DND-41 (cell line): ENCODE data around the gene PCNT.

Source experiments
- CTCF ChIP-seq: IDR thresholded peaks from 2 replicates; pipeline ENCODE4 v1.5.1; 2012; ENCODE audit warnings: borderline replicate concordance, low read length, moderate library complexity, mild to moderate bottlenecking; ENCODE audit not compliant: poor library complexity, severe bottlenecking; ENCODE audit errors: extremely low read depth
- EZH2 ChIP-seq: IDR thresholded peaks from 3 replicates; pipeline ENCODE4 v1.6.1; 2012; ENCODE audit warnings: borderline replicate concordance, low read depth, mild to moderate bottlenecking, moderate library complexity, low read length, inconsistent platforms; ENCODE audit not compliant: severe bottlenecking

- TF ChIP-seq EZH2 (no peak), CTCF (no peak)
Observed at GRCh38 chr21:46392921-46393320, 69.0 kb downstream of the PCNT start.
